HEK293 (cell line): ENCODE results near the gene TRNP1.

Experiments used
- KLF9 ChIP-seq: fragments of 450-650 bp; formaldehyde crosslinking; IDR thresholded peaks from 2 replicates; pipeline ENCODE4 v1.5.1; 2016; ENCODE audit warnings: missing biosample characterization, missing genetic modification characterization, low read depth
- ZNF239 ChIP-seq: fragments of 450-650 bp; formaldehyde crosslinking; IDR thresholded peaks from 2 replicates; pipeline ENCODE4 v1.5.1; 2016; ENCODE audit warnings: missing biosample characterization, missing genetic modification characterization

- TF ChIP-seq ZNF239 (tag by site-specific recombination) (no peak), KLF9 (no peak)
Measured at GRCh38 chr1:27047914-27048313, 54.4 kb downstream of the TRNP1 start.
